HG03108 (cell line): ENCODE measurements around the gene LCN12.

Experiments used
- ATAC-seq: cut with Tn5 transposase; IDR thresholded peaks from one replicate; pipeline ENCODE4 v1.9.1; 2021; ENCODE audit warnings: moderate library complexity; ENCODE audit not compliant: unreplicated experiment

Gene LCN12

GRCh38 chr9:136957461-136957860 is 5.4 kb downstream of the LCN12 start:
- ATAC-seq = no peak

GRCh38 chr9:136957901-136958300 is 5.8 kb downstream of the LCN12 start:
- ATAC-seq = no peak

- ATAC-seq = no peak
Observed at GRCh38 chr9:136958473-136958872, 6.4 kb downstream of the LCN12 start.

- no peak for ATAC-seq
Observed at GRCh38 chr9:136958898-136959850, 7.1 kb downstream of the LCN12 start.

- no peak for ATAC-seq
Observed at GRCh38 chr9:136960212-136960937, 8.3 kb downstream of the LCN12 start.

GRCh38 chr9:136960938-136961275 is 8.8 kb downstream of the LCN12 start:
- ATAC-seq = no peak

GRCh38 chr9:136961279-136962065 is 9.4 kb downstream of the LCN12 start:
- ATAC-seq = no peak

- ATAC-seq = no peak
Observed at GRCh38 chr9:136962163-136962562, 10.1 kb downstream of the LCN12 start.

- no peak for ATAC-seq
Observed at GRCh38 chr9:136962701-136963248, 10.7 kb downstream of the LCN12 start.

- ATAC-seq = no peak
Observed at GRCh38 chr9:136963341-136963740, 11.3 kb downstream of the LCN12 start.

- no peak for ATAC-seq
Observed at GRCh38 chr9:136963751-136964150, 11.7 kb downstream of the LCN12 start.

- ATAC-seq = no peak
Observed at GRCh38 chr9:136964171-136964689, 12.2 kb downstream of the LCN12 start.

GRCh38 chr9:136964833-136965422 is 12.9 kb downstream of the LCN12 start:
- no peak for ATAC-seq

GRCh38 chr9:136965771-136966484 is 13.9 kb downstream of the LCN12 start:
- no peak for ATAC-seq

GRCh38 chr9:136968333-136969127 is 16.5 kb downstream of the LCN12 start:
- no peak for ATAC-seq

GRCh38 chr9:136969150-136969549 is 17.1 kb downstream of the LCN12 start:
- ATAC-seq = no peak

GRCh38 chr9:136969774-136970173 is 17.7 kb downstream of the LCN12 start:
- ATAC-seq = no peak

GRCh38 chr9:136970361-136970760 is 18.3 kb downstream of the LCN12 start:
- no peak for ATAC-seq

- no peak for ATAC-seq
Observed at GRCh38 chr9:136971746-136972145, 19.7 kb downstream of the LCN12 start.
